T follicular helper cell (primary cell): ENCODE data around the gene TCERG1L.

Experiments used
- DNase-seq: peaks from one replicate; pipeline ENCODE4 v3.0.0-alpha.2; 2020; ENCODE audit warnings: low read depth

The TCERG1L gene

GRCh38 chr10:131271195-131271880 lies 40.2 kb downstream of the TCERG1L start:
- DNase-seq, result no peak

- no peak for DNase-seq
These were observed 40.9 kb downstream of the TCERG1L start for GRCh38 chr10:131270461-131271190.

DNA sequence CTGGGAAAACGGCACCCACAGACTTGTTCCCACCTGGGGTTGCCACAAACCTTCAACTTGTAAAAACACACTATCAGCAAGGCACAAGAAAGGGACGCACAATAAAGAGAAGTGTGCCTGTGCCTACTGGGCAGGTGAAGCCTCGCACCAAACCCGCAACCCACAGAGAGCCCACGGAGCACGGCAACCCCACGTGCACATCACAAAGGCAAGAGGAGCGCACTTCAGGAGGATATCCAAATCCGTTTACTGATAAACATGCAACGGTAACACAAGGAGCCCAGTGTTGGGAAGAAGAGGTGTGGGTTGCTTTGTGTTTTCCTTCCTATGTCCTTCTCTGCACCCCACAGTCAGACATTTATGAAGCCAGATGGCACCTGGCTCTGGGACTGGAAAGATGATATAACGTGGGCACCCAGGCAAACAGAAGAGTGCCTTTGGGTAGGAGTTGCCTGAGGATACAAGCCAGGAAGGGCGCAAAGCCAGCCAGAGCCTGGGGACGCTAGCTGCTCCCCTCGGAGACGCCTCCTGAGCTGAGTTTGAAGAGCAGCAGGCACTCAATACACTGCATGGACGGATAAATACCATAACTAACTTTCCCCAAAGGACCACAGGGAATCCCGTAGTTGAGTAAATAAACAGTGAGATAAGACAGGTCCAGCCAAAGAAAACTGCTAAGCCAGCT lies 41.6 kb downstream of the TCERG1L start:
- DNase-seq, result no peak

DNA sequence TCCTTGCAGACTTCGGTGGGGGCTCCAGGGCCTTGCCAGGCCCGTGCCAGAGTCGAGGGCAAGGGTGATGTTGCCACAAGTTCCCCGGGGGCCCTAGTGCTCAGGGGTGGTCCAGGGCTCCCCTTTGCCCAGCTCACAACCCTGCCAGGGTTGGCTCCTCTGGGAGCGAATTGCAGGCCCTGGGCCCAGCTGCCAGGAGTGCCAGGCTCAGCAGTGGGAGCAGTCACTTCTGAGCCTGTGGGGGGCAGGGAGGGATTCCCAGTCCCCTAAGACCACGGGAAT lies 43.8 kb downstream of the TCERG1L start:
- no peak for DNase-seq

- no peak for DNase-seq
These were observed 44.3 kb downstream of the TCERG1L start for GRCh38 chr10:131266936-131267813.

DNA sequence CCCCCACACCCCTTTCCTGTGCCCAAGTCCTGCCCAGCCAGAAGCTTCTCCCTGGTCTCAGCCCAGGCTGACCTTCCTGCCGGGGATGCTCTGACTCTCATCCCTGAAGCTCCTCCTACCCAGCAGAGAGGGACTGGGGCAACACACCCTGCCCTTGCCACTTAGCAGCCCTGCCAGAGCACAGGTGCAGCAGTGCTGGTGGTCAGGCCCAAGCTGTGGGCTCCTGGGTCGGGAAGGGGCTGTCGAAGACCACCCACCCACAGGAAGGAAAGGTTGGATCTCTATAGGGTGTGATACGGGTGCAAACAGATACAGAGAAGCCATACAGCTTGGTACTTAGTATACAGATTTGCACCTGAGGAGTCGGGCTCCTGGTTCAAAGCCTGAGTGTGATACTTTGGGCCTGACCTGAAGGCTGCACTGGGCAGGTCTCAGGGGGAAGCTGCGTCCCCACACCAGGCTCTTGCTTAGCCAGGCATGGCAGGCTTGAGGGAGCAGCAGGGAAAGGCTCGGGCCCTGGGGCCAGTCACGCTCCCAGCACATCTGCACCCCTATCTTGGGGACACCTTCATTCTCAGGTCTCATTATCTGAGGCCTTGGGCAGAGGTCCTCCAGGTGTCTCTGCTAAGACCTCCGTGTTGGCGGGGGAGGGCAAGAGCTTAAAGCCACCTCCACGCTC lies 47.3 kb downstream of the TCERG1L start:
- DNase-seq, result no peak

GRCh38 chr10:131261890-131262475 lies 49.5 kb downstream of the TCERG1L start:
- DNase-seq, result no peak

DNA sequence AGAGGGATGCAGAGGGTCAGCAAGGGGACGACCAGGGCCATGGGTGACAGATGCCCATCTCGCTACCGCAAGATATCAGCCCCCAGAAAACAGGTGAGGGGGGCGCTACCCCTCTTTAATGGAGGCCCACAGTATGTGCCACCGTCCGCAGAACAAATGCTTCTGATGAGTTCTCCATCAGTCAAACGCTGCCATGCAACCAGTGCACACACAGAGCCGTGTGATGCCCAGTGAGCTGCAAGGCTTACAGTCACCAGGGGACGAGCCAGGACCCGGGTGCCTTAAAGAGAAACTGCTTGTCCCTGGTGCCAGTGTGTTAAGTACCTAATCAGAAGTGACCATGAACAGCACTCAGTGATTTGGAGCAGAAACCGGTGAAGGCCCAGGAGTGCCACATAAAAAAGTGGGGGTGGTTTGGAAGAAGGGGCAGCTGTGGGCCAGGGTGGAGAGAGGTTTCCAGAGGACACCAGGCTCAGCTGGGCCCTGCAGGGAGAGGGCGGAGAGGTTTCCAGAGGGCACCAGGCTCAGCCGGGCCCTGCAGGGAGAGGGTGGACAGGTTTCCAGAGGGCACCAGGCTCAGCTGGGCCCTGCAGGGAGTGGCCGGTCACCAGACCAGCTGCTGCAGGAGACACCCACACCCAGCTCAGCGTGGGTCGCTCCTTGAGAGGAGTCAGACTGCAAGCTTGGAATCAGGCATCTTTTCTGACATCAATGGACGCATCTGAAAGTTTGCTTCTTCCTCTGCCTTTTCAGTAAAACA lies 50.9 kb downstream of the TCERG1L start:
- DNase-seq, result no peak

DNA sequence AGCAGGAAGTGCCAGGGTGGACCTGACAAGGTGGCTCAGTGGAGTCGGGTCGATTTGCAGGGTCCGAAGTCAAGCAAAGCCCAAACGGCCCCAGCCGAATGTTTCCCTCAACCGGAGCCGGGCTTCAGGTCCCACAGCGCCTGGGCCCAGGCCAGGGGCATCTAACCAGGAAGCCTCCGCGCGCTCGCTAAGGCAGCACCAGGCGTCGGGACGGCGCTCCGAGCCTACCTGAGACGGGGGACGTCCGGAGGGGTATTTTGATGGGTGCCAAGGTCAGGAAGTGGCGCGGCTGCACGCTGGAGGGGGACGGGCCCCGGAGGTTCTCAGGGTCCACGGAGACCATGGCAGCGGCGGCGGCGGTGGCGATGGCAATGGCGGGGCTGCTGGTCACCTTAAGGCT lies 51.5 kb downstream of the TCERG1L start:
- no peak for DNase-seq

DNA sequence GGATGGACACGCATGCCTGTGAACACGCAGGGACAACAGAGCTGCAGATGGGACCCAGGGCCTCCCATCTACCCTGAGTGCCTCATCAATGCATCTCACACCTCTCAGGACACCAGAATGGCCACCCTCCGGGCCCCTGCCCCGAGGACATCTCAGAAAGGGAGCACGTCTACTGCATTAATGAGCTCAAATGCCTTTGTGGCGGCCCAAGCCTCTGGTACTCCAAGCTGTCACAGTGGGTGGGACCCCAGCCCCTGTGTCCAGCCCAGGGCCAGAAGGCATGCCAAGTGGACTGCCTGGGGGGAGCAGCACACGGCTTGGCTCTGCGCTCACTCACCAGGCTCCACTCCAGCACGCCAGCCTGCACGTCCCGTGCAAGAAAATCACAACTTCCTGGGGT lies 52.0 kb downstream of the TCERG1L start:
- DNase-seq, result no peak

GRCh38 chr10:131258256-131258655 lies 53.3 kb downstream of the TCERG1L start:
- no peak for DNase-seq

DNA sequence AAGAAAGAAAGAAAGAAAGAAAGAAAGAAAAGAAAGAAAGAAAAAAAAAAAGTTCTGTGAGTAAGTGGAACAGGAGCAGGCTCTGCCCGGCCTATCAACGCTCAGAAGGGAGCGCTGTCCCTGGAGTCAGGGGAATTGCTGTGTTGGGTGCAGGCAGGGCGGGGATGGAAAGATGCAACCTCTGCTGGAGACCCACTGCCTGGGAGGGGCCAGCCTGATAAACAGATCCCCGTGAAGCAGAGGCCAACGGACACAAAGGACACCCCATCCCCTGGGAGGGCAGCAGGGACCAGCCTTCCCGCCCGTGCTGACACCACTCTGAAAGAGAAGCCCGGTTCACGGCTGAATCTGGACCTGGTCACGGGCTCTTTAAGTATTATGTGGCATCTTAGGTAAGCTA lies 54.5 kb downstream of the TCERG1L start:
- DNase-seq, result no peak

DNA sequence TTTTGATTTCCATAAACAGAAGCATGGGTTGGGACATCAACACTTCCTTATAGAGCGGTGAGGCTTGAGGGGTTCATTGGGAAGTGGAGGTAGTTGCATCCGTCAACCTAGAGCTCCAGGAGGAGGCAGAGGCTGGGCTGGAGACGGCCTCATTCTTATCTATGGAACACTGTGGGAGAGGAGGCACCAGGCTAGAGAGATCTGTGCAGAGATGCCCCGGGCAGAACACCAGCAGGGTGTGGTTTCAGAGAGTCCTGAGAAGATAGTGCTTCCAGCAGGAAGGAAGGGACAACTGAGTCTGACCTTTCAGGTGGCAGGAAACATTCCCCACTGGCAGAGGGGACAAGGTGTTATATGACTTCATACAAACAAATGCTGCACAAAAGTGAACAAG lies 56.7 kb downstream of the TCERG1L start:
- no peak for DNase-seq

GRCh38 chr10:131253931-131254858 lies 57.3 kb downstream of the TCERG1L start:
- DNase-seq, result no peak

DNA sequence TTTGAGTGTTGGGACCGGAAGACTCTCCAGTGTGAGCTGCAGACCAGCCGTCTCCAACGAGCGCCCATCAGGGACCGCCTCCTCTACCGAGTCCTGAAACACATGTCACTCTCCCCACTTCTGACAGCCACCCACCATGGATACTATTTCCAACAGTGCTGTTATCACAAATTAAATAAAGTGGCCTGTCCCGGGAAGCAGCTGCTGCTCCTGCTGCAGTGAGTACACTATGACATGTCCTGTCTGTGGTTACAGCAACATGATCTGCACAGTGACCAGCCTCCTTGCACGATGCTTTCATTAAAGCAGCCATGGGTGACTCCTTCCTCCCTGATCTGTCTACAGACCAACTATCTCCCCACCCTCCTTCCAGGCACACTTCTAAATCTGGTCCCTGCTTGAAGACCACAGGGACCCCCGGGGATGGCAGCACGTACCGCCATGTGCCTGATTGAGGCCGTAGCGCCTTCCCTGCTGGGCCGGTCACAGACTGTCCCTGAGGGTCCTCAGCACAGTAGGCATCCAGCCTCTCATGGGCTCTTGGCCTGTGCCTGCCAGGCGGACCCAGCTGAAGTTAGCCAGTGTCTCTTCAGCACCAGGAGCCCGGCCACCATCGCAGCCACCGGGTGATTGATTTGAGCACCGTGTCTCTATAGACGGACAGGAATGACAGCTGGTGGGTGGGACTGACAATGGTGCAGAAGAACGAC lies 58.8 kb downstream of the TCERG1L start:
- no peak for DNase-seq

DNA sequence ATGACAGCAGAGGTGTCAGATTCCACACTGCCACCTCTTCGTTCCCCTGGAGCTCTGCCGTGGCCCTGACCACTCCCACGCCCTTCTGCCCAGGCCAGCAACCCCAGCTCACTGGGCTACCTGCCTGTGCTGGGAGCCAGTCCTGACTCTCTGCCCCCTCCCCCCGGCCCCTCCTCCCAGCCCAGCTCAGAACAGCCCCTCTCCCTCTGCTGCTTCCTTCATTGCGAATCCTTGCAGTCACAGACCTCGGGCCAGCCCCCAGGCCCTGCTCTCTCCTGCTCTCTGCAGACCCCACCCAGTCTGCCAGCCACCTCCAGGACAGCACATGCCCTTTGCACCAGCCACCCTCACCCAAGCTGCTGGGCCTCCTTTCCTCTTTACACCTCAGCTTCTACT lies 60.4 kb downstream of the TCERG1L start:
- no peak for DNase-seq

DNA sequence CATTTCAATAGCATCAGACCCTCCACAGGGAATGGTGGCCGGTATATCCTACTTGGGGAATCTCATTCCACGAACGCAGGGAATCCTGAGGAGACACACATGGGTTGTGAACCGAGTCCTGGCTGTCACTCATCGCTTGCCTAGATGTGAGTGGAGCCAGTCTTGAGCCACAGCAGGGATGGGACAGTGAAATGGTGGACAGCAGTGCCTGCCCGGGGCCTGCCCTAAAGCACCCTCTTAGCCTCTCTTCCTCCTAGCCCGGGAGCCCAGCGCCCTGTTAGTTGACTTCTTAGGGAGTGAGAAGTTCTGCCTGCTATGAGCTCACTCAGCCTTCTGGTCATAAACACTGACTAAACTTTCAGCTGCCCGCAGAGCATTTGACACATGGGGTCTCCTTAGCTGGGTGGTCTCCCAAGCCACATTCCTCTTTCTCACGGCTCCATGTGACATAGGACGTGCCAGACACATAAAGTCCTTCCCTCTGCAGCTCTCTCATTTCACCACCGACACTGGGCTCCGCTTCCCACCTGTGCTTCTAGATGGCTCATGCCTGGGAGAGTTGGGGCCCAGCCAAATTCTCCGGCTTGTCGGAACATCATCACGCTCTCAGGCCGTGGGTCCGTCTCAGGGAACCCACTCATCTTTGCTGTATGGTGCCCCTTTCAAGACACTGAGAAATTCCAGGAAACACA lies 60.9 kb downstream of the TCERG1L start:
- DNase-seq, result no peak

- no peak for DNase-seq
These were observed 61.6 kb downstream of the TCERG1L start for GRCh38 chr10:131249955-131250344.
